HEK293T (cell line): ENCODE data around the gene KIF4B.

ENCODE experiments used
- CTCF ChIA-PET: fragments of 350-600 bp; formaldehyde crosslinking; extraction: SDS; loops from one replicate; lab custom pipeline; 2021; ENCODE audit warnings: antibody characterized with exemption, inconsistent platforms; lab: Yijun Ruan, JAX
- POLR2A ChIA-PET: fragments of 350-600 bp; formaldehyde crosslinking; extraction: SDS; loops from one replicate; lab custom pipeline; 2020; ENCODE audit warnings: antibody characterized with exemption, inconsistent platforms; lab: Yijun Ruan, JAX
- DNase-seq: peaks from one replicate; pipeline ENCODE4 v3.0.0; 2012; ENCODE audit warnings: mixed read lengths; ENCODE audit errors: extremely low spot score
- ARNT ChIP-seq: fragments of 450-650 bp; IDR thresholded peaks from 2 replicates; pipeline ENCODE4 v1.6.1; 2017; ENCODE audit warnings: mild to moderate bottlenecking
- BHLHE40 ChIP-seq: fragments of 450-650 bp; IDR thresholded peaks from 2 replicates; pipeline ENCODE4 v1.6.1; 2016; ENCODE audit warnings: mild to moderate bottlenecking, moderate library complexity, borderline replicate concordance
- CTBP1 ChIP-seq: fragments of 450-650 bp; IDR thresholded peaks from 2 replicates; pipeline ENCODE4 v1.6.1; 2016; ENCODE audit warnings: borderline replicate concordance
- ELF4 ChIP-seq: fragments of 450-650 bp; IDR thresholded peaks from 2 replicates; pipeline ENCODE4 v1.6.1; 2017; ENCODE audit warnings: antibody characterized with exemption
- FOXA1 ChIP-seq: fragments of 450-650 bp; IDR thresholded peaks from 2 replicates; pipeline ENCODE4 v1.6.1; 2016; ENCODE audit warnings: mild to moderate bottlenecking
- FOXK2 ChIP-seq: fragments of 450-650 bp; IDR thresholded peaks from 2 replicates; pipeline ENCODE4 v1.6.1; 2016; ENCODE audit warnings: mild to moderate bottlenecking
- FOXM1 ChIP-seq: fragments of 450-650 bp; IDR thresholded peaks from 2 replicates; pipeline ENCODE4 v1.6.1; 2017; ENCODE audit warnings: mild to moderate bottlenecking, borderline replicate concordance
- HDGF ChIP-seq: fragments of 450-650 bp; IDR thresholded peaks from 2 replicates; pipeline ENCODE4 v1.6.1; 2017; ENCODE audit warnings: antibody characterized with exemption, borderline replicate concordance
- L3MBTL2 ChIP-seq: fragments of 450-650 bp; conservative IDR thresholded peaks from 2 replicates; pipeline ENCODE4 v1.6.1; 2016; ENCODE audit warnings: mild to moderate bottlenecking
- LEF1 ChIP-seq: fragments of 450-650 bp; IDR thresholded peaks from 2 replicates; pipeline ENCODE4 v1.6.1; 2017; ENCODE audit warnings: mild to moderate bottlenecking, borderline replicate concordance
- NFRKB ChIP-seq: fragments of 450-650 bp; IDR thresholded peaks from 2 replicates; pipeline ENCODE4 v1.6.1; 2016; ENCODE audit warnings: mild to moderate bottlenecking, moderate library complexity
- SP1 ChIP-seq: fragments of 450-650 bp; IDR thresholded peaks from 2 replicates; pipeline ENCODE4 v1.6.1; 2017
- SUZ12 ChIP-seq: fragments of 450-650 bp; IDR thresholded peaks from 2 replicates; pipeline ENCODE4 v1.6.1; 2016; ENCODE audit warnings: mild to moderate bottlenecking
- TARDBP ChIP-seq: fragments of 450-650 bp; IDR thresholded peaks from 2 replicates; pipeline ENCODE4 v1.6.1; 2016
- ZNF384 ChIP-seq: fragments of 450-650 bp; IDR thresholded peaks from 2 replicates; pipeline ENCODE4 v1.6.1; 2016
- TF ChIP-seq, protein P1 (sequence below): fragments of 450-650 bp; IDR thresholded peaks from 2 replicates; pipeline ENCODE4 v1.6.1; 2016

KIF4B gene

DNA sequence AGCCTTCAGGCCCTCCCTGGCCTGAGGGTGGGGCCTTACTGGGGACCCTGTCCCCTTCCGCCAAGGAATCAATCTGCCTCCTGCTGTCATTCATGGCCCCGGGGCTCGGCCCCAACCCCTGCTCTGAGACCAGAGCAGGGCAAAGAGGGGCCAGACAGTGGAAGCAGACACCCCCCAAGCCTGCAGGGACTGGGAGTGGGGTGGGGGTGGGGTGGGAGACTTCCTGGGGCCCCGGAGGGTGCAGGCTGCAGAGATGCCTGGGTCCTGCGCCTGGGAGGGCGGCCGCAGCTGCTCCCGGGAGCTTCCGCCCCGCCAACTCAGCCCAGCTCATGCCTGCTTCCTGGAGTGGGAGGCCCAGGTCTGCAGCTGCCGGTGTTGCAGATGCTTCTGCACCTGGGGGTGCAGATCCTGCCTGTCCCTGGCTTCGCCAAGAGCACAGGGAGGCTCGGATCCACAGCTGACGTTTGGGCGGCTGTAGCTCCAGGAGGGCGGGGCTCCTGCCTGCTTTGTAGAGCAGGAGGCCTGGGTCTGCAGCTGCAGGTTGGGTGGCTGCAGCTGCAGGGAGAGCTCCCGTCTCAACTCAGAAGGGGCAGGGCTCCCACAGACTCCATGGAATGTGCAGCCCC lies 6.2 kb downstream of the KIF4B start:
- ChIA-PET POLR2A (no interaction called here), CTCF (no interaction called here)
- TF ChIP-seq SUZ12 (no peak), L3MBTL2 (no peak), SP1 (no peak), FOXA1 (no peak), HDGF (no peak), ELF4 (no peak), ARNT (no peak), BHLHE40 (no peak), FOXK2 (no peak), LEF1 (no peak), FOXM1 (no peak), TARDBP (no peak), ZNF384 (no peak)
- DNase-seq = no peak

DNA sequence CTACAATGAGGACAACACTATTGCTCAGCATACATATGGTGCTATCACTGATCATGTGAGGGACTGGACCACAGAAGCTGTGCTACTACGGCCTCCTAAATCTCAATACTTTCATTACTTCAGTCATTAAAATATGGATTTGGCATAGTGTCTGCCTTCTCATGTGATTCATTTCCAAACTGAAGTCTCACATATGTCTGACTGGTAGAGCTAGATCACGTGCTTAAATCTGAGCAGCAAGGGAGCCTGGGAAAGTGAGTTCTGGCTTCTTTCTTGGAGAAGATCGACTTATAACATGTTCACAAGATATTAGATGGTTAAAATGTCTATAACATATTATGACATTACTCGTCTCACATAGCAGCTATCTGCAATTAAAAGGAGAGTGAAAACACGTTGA lies 8.3 kb downstream of the KIF4B start:
- ChIA-PET POLR2A (no interaction called here), CTCF (no interaction called here)
- DNase-seq = no peak
- no peak for TF ChIP-seq TARDBP

DNA sequence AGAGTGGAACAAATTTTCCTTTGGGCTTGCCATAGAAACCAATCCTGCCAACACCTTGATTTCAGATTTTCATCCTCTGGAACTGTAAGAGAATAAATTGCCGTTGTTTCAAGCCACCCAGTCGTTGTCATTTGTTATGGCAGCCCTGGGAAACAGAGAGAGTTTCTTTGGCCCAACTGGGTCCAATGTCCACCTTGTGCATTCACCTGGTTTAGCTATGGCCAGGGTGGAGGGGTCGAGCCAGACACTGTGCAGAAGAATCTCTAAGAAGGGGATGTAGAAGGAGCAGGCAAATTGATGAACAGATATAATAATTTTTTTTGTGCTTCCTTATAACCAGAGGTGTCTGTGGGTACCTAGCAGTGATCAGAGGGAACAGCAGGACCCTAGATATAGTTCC lies 9.8 kb downstream of the KIF4B start:
- CTCF ChIA-PET = no interaction called here
- TF ChIP-seq ELF4 (no peak), NFRKB (no peak), HDGF (no peak), ARNT (no peak), SP1 (no peak), LEF1 (no peak), FOXK2 (no peak), FOXM1 (no peak), SUZ12 (no peak), TARDBP (no peak), BHLHE40 (no peak), FOXA1 (no peak), L3MBTL2 (no peak), ZNF384 (no peak), CTBP1 (no peak)
- TF ChIP-seq, protein P1, sequence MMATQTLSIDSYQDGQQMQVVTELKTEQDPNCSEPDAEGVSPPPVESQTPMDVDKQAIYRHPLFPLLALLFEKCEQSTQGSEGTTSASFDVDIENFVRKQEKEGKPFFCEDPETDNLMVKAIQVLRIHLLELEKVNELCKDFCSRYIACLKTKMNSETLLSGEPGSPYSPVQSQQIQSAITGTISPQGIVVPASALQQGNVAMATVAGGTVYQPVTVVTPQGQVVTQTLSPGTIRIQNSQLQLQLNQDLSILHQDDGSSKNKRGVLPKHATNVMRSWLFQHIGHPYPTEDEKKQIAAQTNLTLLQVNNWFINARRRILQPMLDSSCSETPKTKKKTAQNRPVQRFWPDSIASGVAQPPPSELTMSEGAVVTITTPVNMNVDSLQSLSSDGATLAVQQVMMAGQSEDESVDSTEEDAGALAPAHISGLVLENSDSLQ = no peak
- no peak for DNase-seq
- POLR2A ChIA-PET = no interaction called here

DNA sequence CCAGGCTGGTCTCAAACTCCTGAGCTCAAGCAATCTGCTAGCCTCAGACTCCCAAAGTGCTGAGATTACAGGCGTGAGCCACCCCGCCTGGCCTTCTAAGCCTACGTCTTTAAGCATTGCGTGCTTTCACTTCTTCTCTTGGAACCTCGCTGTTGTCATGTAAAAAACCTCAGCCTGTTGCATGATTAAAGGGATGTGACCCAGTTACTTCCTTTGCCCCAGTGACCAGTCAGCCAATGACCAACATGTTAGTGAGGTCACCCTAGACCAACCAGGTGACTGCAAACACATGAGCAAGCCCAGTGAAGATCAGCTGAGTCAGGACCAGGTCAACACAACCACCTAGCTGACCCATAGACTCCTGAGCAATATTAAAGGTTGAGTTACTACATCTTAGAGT lies 10.5 kb downstream of the KIF4B start:
- TF ChIP-seq, protein P1 = no peak
- TF ChIP-seq ELF4 = no peak
- no peak for TF ChIP-seq LEF1
- no peak for TF ChIP-seq SUZ12
- TF ChIP-seq TARDBP = no peak
- ChIA-PET POLR2A (no interaction called here), CTCF (no interaction called here)

DNA sequence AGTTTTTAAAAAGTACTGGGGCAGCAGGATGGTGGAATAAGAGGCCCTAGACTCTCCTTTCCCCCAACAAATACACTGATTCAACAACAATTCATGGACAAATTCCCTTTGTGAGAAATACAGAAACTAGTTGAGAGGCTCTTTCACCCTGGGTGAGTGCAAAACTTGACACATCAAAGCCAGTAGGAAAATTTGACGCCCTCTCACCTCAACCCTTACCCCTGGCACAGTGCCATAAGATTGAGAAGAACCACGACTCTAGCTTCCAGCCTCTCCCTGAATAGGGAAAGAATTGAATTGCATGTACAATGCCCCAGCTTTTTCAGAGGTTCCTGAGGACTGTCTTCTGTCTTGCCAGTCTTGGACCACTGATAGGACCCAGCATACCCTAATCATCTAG lies 12.3 kb downstream of the KIF4B start:
- no peak for TF ChIP-seq L3MBTL2
- TF ChIP-seq ARNT = no peak
- TF ChIP-seq CTBP1 = no peak
- no peak for TF ChIP-seq NFRKB
- TF ChIP-seq TARDBP = no peak
- TF ChIP-seq SP1 = no peak
- no peak for TF ChIP-seq BHLHE40
- no peak for TF ChIP-seq HDGF
- TF ChIP-seq ZNF384 = no peak
- no peak for TF ChIP-seq LEF1
- TF ChIP-seq, protein P1 = no peak
- TF ChIP-seq FOXA1 = no peak
- TF ChIP-seq ELF4 = no peak
- TF ChIP-seq SUZ12 = no peak
- TF ChIP-seq FOXM1 = no peak
- TF ChIP-seq FOXK2 = no peak

More for the DNA sequence above, 10.5 kb downstream of the KIF4B start:
- no peak for DNase-seq

DNA sequence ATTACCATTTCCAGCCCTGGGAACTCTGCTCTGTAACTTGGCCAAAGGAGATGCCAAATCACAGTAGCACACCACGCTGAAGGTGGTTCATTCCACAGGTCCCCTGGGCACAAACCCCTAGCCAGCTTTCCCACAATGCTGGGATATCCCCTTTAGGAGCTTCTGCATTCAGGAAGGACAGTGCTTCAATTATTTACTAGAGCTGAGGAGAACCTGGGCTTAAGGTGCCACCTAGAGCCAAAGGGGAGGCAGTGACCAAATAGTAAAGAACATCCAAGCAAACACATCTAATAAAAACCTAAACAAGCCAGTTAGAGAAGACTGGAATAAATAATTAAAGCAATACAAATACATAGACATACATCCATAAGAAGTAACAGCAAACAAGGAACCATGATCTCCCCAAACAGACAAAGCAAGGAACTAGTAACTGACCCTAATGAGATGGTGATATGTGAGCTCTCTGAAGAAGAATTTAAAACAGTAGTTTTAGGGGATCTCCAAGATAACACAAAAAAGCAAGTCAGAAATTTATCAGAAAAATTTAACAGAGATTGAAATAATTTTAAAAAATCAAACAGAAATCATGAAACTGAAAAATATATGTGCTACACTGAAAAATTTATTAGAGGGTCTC lies 14.6 kb downstream of the KIF4B start:
- POLR2A ChIA-PET = no interaction called here
- DNase-seq = no peak
- CTCF ChIA-PET = interaction anchor here (0.6 to 1.1 kb wide), 3 partner anchors 24 to 63 kb away, joined by 3 to 4 read pairs (median 3); no protein-coding TSS in a partner anchor
- no peak for TF ChIP-seq L3MBTL2
- no peak for TF ChIP-seq SP1
- no peak for TF ChIP-seq FOXM1
- no peak for TF ChIP-seq HDGF
- TF ChIP-seq, protein P1 = no peak
- no peak for TF ChIP-seq NFRKB
- TF ChIP-seq FOXA1 = no peak

More for the DNA sequence above, 12.3 kb downstream of the KIF4B start:
- DNase-seq = no peak
- ChIA-PET POLR2A (no interaction called here), CTCF (no interaction called here)
